ENCODE results near the gene PELI3. TPM values are rescaled to one million over a fixed set of nuclear protein-coding genes. Genes with fewer than 3 reads are reported as not detected.

The PELI3 gene
- total and polyA plus RNA-seq, 3 donors from 2014 or later = 10.2 to 17.7 (median 13.0) TPM

GRCh38 chr11:66473608-66474515, 7.2 kb downstream of the PELI3 start:
- Histone ChIP-seq H3K4me3 (no peak overlapping the region), H3K36me3 (ENCODE audit: low read depth, missing control alignments) (no peaks in the 10 kb centered on the region), H3K27ac (no peak overlapping the region), H3K27me3 (no peaks in the 10 kb centered on the region), H3K9me3 (no peaks in the 10 kb centered on the region), H3K4me1 (no peaks in the 10 kb centered on the region)
- no peak for DNase-seq
- 91 to 93% methylated on average over 6 to 20 of the region's 20 CpGs for WGBS, 2 donors
- intact Hi-C loops (cut with DNase I; ENCODE audit: low total_unique reads) = no loop called here
- TF ChIP-seq CTCF (IDR thresholded peaks at IDR 0.05) = no peak
- no peak for TF ChIP-seq POLR2A (IDR thresholded peaks at IDR 0.05)

DNA sequence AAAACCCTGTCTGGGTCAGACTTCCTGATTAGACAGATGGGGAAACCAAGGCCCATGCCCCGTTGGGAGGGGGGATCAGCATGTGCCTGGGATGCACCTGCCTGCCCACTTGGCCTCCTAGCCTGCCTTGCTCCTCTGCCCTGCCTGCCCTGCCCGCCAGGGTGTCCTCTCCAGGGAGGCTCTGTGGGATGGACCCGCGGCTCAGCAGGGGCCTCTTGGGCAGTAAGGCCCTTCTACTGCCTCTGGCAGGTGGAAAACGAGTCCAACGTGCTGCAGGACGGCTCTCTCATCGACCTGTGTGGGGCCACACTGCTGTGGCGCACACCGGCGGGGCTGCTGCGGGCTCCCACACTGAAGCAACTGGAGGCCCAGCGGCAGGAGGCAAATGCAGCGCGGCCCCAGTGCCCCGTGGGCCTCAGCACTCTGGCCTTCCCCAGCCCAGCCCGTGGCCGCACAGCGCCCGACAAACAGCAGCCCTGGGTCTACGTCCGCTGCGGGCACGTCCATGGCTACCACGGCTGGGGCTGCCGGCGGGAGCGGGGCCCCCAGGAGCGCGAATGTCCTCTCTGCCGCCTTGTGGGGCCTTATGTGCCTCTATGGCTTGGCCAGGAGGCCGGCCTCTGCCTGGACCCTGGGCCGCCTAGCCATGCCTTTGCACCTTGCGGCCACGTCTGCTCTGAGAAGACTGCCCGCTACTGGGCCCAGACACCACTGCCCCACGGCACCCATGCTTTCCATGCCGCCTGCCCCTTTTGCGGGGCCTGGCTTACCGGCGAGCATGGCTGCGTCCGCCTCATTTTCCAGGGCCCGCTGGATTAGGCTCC, 8.9 kb downstream of the PELI3 start:
- no peak for TF ChIP-seq POLR2A (IDR thresholded peaks at IDR 0.05)
- TF ChIP-seq CTCF (IDR thresholded peaks at IDR 0.05) = no peak
- 90 to 92% methylated on average over 4 to 44 of the region's 44 CpGs for WGBS, 2 donors
- peaks cover 5% of the 10 kb centered on the region for H3K4me1 ChIP-seq
- H3K4me3 ChIP-seq = no peak overlapping the region
- intact Hi-C loops (cut with DNase I; ENCODE audit: low total_unique reads) = no loop called here
- no peaks in the 10 kb centered on the region for H3K36me3 ChIP-seq (ENCODE audit: low read depth, missing control alignments)
- H3K9me3 ChIP-seq = no peaks in the 10 kb centered on the region
- DNase-seq = no peak
- H3K27ac ChIP-seq = no peak overlapping the region
- H3K27me3 ChIP-seq = no peaks in the 10 kb centered on the region

DNA sequence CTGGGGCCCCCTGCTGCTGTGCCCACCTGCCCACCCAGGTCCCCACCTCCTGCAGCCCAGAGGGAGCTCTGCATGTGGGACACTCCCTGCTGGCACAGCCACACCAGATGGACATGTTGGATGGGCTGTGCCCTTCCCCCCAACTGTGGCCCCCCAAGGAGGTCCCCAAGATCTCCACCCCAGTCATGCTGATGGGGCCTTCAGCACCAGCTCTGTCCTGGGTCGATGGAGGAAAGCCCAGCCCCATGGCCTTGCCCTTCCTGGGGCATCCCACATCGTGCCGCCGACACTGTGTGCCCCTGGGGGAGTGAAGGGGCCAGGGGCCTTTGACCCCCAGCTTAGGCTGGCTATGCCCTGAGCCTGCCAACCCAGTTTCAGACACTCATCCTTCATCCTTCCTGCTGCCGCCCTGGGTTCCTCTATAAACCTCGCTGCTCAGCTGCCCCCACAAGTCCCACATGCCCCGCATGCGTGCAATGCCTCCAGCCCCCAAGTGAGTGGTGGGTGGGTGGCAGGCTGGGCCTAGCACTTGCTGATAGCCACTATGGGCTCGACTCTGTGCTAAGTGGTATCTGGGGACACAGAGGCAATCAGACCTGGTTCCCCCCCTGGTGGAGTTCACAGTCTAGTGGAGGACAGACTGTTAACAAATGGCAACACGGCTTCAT, 9.6 kb downstream of the PELI3 start:
- DNase-seq = no peak
- Histone ChIP-seq H3K4me3 (no peak overlapping the region), H3K27me3 (no peaks in the 10 kb centered on the region), H3K4me1 (peaks cover 5% of the 10 kb centered on the region), H3K9me3 (no peaks in the 10 kb centered on the region), H3K27ac (no peak overlapping the region), H3K36me3 (ENCODE audit: low read depth, missing control alignments) (no peaks in the 10 kb centered on the region)
- no peak for TF ChIP-seq POLR2A (IDR thresholded peaks at IDR 0.05)
- no peak for TF ChIP-seq CTCF (IDR thresholded peaks at IDR 0.05)
- intact Hi-C loops (cut with DNase I; ENCODE audit: low total_unique reads) = no loop called here
- WGBS, 2 donors = 71 to 80% methylated on average over 1 to 10 of the region's 10 CpGs

GRCh38 chr11:66476841-66477251, 10.1 kb downstream of the PELI3 start:
- WGBS, 2 donors = 61 to 73% methylated on average over 9 of the region's 9 CpGs
- no peak for TF ChIP-seq CTCF (IDR thresholded peaks at IDR 0.05)
- TF ChIP-seq POLR2A (IDR thresholded peaks at IDR 0.05) = no peak
- Histone ChIP-seq H3K9me3 (no peaks in the 10 kb centered on the region), H3K36me3 (ENCODE audit: low read depth, missing control alignments) (no peaks in the 10 kb centered on the region), H3K4me3 (no peak overlapping the region), H3K27ac (no peak overlapping the region), H3K4me1 (peaks cover 5% of the 10 kb centered on the region), H3K27me3 (no peaks in the 10 kb centered on the region)
- no peak for DNase-seq
- intact Hi-C loops (cut with DNase I; ENCODE audit: low total_unique reads) = no loop called here

All from testis (tissue), 3 donors.